ENCODE measurements around the gene ANKRD9. TPM values are rescaled to one million over a fixed set of nuclear protein-coding genes. Genes with fewer than 3 reads are reported as not detected.

The ANKRD9 gene
- total RNA-seq, 1 donor from 2014 or later = 18.0 TPM

DNA sequence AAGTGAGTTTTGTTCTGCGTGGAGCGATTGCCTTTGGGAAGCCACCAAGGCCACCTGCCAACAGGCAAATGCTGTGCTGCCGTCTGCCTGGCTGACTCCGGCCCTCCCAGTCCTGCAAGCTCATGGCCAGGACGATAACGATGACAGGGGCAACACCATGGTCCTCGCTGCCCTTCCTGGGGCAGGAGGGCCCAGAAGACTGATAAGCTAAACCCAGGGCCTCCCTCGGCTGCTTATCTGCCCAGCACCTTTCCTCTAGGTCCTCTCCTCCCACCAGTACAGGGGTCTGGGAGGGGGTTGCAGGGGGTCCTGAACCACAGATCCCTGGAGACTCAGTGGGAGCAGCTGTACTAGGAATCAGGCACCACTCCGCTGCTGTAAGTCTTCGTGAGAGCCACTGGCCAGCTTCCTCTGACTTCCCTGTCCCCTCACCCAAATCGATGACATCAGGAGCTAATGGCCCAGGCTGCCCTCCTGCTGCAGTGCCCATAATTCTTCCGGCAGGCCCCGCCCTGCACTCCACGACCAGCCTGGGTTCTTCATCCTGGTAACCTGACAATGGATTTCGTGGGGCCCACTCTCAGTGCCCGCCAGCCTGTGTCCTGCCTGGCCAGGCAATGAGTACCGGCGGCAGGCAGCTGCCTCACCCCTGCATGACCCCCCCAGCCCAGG, 5.1 kb downstream of the ANKRD9 start:
- no peak for DNase-seq (ENCODE audit: low spot score)
- Mint-ChIP-seq H3K36me3 (ENCODE audit: low read depth) (peaks cover 2% of the 10 kb centered on the region), H3K4me1 (ENCODE audit: low read depth) (peaks cover 17% of the 10 kb centered on the region), H3K27ac (ENCODE audit: unreplicated experiment) (no peak overlapping the region), H3K27me3 (ENCODE audit: low read depth) (no peaks in the 10 kb centered on the region), H3K4me3 (ENCODE audit: unreplicated experiment) (no peak overlapping the region), H3K9me3 (ENCODE audit: low read depth) (no peaks in the 10 kb centered on the region)
- TF ChIP-seq, protein P1, sequence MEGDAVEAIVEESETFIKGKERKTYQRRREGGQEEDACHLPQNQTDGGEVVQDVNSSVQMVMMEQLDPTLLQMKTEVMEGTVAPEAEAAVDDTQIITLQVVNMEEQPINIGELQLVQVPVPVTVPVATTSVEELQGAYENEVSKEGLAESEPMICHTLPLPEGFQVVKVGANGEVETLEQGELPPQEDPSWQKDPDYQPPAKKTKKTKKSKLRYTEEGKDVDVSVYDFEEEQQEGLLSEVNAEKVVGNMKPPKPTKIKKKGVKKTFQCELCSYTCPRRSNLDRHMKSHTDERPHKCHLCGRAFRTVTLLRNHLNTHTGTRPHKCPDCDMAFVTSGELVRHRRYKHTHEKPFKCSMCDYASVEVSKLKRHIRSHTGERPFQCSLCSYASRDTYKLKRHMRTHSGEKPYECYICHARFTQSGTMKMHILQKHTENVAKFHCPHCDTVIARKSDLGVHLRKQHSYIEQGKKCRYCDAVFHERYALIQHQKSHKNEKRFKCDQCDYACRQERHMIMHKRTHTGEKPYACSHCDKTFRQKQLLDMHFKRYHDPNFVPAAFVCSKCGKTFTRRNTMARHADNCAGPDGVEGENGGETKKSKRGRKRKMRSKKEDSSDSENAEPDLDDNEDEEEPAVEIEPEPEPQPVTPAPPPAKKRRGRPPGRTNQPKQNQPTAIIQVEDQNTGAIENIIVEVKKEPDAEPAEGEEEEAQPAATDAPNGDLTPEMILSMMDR (IDR thresholded peaks at IDR 0.05) = no peak

DNA sequence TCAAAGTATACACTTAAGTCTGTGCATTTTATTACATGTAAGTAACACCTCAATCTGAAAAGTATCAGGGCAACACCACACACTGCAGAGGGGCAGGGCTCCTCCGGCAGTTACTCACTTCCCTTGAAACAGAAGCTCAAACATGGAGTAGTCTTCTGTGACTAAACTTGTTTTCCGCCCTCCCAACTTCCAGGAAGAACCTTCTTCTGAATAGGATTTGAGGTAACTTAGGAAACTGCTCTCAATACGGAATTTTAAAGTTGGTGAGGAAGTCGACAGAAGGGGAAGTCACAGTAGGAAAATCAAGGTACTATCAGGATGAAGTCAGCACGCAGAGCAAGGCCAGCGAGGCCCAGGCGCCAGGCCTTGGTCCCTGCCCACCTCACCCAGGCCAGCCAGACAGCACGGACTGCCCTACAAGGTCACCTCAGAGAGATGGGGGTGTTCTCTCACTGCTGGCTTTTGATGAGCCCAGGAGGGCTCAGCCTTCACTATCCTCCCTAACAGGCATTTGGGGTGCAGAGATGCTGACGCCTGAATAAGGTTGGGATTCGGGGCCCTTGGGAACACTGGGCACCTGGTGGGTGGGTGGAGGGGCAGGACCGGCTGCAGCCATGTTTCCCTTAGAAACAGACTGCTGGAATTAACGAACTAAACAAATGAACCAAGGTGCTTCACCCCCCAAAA, 5.8 kb downstream of the ANKRD9 start:
- Mint-ChIP-seq H3K36me3 (ENCODE audit: low read depth) (peaks cover 6% of the 10 kb centered on the region), H3K9me3 (ENCODE audit: low read depth) (no peaks in the 10 kb centered on the region), H3K27me3 (ENCODE audit: low read depth) (no peaks in the 10 kb centered on the region), H3K27ac (ENCODE audit: unreplicated experiment) (no peak overlapping the region), H3K4me3 (ENCODE audit: unreplicated experiment) (no peak overlapping the region), H3K4me1 (ENCODE audit: low read depth) (peaks cover 15% of the 10 kb centered on the region)
- TF ChIP-seq, protein P1 (IDR thresholded peaks at IDR 0.05) = no peak
- no peak for DNase-seq (ENCODE audit: low spot score)

DNA sequence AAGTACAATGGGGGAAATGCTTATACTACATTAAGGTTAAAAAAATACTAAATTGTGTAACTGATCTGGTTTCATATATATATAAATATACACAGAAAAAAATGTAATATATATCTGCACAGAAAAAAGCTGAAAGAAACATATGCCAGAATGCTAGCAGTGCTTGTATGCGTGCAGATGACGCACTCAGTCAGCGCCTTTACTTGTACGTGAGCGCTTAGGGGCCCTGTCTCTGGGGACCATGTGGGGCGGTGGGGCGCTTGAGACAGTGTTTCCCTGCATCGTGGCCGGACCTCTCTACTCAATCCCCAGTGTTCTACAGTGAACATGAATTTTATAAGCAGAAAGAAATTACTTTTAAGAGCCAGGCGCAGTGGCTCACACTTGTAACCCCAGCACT, 7.0 kb downstream of the ANKRD9 start:
- no peaks in the 10 kb centered on the region for H3K9me3 Mint-ChIP-seq (ENCODE audit: low read depth)
- H3K27ac Mint-ChIP-seq (ENCODE audit: unreplicated experiment) = no peak overlapping the region
- TF ChIP-seq, protein P1 (IDR thresholded peaks at IDR 0.05) = no peak
- H3K4me3 Mint-ChIP-seq (ENCODE audit: unreplicated experiment) = no peak overlapping the region
- no peaks in the 10 kb centered on the region for H3K27me3 Mint-ChIP-seq (ENCODE audit: low read depth)
- H3K4me1 Mint-ChIP-seq (ENCODE audit: low read depth) = peaks cover 7% of the 10 kb centered on the region
- no peak for DNase-seq (ENCODE audit: low spot score)
- H3K36me3 Mint-ChIP-seq (ENCODE audit: low read depth) = peaks cover 9% of the 10 kb centered on the region

DNA sequence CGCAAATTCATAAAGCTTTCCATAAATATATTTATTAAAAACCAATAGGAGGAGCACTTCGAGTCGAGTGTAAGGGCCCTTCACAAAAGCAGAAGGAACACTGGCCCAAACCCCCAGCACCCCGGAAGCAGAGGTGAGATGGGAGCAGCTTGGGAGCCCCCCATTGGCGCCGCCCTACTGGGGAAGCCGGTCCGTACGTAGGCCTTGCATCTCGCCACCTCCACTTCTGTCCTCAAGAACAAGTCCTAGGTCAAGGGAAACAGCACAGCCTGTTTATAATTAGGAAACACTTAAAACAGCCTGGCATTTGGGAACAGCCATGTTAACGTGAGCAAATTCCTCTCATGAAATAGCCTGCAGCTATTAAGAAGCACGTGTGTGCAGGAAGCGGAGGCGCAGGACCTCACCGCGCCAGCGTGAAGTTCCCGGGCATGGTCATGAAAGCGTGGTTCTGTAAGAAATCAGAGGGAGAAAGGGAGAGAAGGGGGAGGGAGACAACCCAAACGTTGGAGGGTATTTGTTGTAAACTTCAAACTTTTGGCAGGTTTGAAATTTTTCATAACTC, 7.7 kb downstream of the ANKRD9 start:
- Mint-ChIP-seq H3K36me3 (ENCODE audit: low read depth) (peaks cover 9% of the 10 kb centered on the region), H3K9me3 (ENCODE audit: low read depth) (no peaks in the 10 kb centered on the region), H3K27me3 (ENCODE audit: low read depth) (no peaks in the 10 kb centered on the region), H3K4me3 (ENCODE audit: unreplicated experiment) (no peak overlapping the region), H3K4me1 (ENCODE audit: low read depth) (peaks cover 7% of the 10 kb centered on the region), H3K27ac (ENCODE audit: unreplicated experiment) (no peak overlapping the region)
- DNase-seq (ENCODE audit: low spot score) = no peak
- TF ChIP-seq, protein P1 (IDR thresholded peaks at IDR 0.05) = peak; percentile 37

DNA sequence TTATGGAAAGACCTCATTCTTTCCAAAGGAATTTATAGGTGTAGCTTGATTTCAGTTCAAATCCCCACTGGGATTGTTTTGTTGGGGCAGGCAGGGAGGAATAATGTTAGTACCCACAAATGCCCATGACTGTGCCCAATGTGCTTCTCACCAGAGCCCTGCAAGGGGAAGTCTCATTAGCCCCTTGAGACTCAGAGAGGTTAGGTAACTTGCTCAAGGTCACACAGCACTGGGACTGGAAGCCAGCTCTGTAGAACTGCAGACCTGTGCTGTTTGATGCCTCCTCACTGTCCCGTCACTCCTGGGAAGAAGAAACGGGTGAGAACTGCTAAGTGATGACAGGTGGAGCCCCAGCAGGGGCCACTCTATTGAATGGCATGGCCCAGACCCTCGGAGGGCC, 8.9 kb downstream of the ANKRD9 start:
- no peaks in the 10 kb centered on the region for H3K9me3 Mint-ChIP-seq (ENCODE audit: low read depth)
- TF ChIP-seq, protein P1 (IDR thresholded peaks at IDR 0.05) = no peak
- DNase-seq (ENCODE audit: low spot score) = no peak
- no peaks in the 10 kb centered on the region for H3K27me3 Mint-ChIP-seq (ENCODE audit: low read depth)
- peaks cover 7% of the 10 kb centered on the region for H3K4me1 Mint-ChIP-seq (ENCODE audit: low read depth)
- peaks cover 9% of the 10 kb centered on the region for H3K36me3 Mint-ChIP-seq (ENCODE audit: low read depth)
- no peak overlapping the region for H3K4me3 Mint-ChIP-seq (ENCODE audit: unreplicated experiment)
- H3K27ac Mint-ChIP-seq (ENCODE audit: unreplicated experiment) = no peak overlapping the region
